DND-41 (cell line): Measurements from ENCODE around the gene NCL.

Source experiments
- EZH2 ChIP-seq: IDR thresholded peaks from 3 replicates; pipeline ENCODE4 v1.6.1; 2012; ENCODE audit warnings: borderline replicate concordance, low read depth, mild to moderate bottlenecking, moderate library complexity, low read length, inconsistent platforms; ENCODE audit not compliant: severe bottlenecking
- TF ChIP-seq, protein P1 (sequence below): IDR thresholded peaks from 2 replicates; pipeline ENCODE4 v1.5.1; 2012; ENCODE audit warnings: borderline replicate concordance, low read length, moderate library complexity, mild to moderate bottlenecking; ENCODE audit not compliant: poor library complexity, severe bottlenecking; ENCODE audit errors: extremely low read depth

DNA sequence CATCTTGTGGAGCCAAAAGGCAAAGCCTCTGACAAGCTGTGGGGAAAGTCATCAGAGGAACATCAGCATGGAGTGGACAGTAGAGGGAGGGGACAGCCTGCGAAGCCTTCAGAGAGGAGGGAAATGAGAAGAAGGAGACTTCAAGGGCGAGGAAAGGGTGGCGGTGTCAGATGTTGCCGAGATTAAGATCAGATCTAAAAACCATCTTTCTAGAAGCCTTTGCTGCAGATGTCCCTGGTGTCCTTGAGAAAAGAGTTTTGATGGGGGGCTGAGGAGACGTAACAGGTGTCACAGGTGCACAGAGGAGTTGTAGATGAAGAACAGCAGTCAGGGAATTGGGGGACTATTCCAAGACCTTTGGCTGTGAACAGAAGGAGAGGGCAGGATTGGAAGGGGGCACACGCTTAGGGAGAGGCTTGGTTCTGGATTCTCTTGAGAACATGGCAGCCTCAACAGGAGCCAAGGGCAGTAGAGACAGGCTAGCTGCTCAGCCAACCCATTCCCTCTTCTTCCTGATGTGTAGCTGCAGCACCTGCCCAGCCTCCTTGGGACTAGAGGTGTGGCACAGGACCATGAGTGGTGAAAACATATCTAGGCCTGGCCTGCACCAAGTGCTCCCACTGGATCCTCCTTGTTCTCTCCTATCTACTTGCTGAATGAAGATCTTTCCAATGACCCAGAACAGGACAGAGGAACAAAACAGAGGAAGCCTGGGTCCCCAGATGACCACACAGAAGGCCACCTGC lies 22.7 kb upstream of the NCL start:
- TF ChIP-seq, protein P1, sequence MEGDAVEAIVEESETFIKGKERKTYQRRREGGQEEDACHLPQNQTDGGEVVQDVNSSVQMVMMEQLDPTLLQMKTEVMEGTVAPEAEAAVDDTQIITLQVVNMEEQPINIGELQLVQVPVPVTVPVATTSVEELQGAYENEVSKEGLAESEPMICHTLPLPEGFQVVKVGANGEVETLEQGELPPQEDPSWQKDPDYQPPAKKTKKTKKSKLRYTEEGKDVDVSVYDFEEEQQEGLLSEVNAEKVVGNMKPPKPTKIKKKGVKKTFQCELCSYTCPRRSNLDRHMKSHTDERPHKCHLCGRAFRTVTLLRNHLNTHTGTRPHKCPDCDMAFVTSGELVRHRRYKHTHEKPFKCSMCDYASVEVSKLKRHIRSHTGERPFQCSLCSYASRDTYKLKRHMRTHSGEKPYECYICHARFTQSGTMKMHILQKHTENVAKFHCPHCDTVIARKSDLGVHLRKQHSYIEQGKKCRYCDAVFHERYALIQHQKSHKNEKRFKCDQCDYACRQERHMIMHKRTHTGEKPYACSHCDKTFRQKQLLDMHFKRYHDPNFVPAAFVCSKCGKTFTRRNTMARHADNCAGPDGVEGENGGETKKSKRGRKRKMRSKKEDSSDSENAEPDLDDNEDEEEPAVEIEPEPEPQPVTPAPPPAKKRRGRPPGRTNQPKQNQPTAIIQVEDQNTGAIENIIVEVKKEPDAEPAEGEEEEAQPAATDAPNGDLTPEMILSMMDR = no peak
- no peak for TF ChIP-seq EZH2
